Measurements from ENCODE around the gene MRPL38.

DNA sequence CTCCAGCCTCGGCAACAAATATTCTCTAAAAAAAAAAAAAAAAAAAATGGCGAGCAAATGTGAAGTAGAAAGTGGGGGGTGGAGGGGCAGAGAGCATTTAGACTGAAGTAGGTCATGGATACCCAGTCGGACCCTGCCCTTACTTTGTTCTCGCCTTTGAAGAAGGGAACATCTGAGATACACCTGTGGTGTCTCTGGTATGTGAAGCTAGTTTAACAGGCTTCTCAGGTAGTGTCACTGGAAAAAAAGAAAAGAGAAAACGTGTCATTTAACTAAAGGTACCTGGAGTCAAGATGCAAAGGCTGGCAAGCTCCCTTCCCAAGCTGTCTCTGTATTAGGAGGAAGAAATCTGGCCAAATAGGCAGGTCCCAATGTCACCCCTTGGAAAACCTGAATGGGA is 28.2 kb upstream of the MRPL38 start:
- TF ChIP-seq, protein P1, sequence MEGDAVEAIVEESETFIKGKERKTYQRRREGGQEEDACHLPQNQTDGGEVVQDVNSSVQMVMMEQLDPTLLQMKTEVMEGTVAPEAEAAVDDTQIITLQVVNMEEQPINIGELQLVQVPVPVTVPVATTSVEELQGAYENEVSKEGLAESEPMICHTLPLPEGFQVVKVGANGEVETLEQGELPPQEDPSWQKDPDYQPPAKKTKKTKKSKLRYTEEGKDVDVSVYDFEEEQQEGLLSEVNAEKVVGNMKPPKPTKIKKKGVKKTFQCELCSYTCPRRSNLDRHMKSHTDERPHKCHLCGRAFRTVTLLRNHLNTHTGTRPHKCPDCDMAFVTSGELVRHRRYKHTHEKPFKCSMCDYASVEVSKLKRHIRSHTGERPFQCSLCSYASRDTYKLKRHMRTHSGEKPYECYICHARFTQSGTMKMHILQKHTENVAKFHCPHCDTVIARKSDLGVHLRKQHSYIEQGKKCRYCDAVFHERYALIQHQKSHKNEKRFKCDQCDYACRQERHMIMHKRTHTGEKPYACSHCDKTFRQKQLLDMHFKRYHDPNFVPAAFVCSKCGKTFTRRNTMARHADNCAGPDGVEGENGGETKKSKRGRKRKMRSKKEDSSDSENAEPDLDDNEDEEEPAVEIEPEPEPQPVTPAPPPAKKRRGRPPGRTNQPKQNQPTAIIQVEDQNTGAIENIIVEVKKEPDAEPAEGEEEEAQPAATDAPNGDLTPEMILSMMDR (IDR thresholded peaks at IDR 0.05), result no peak
- TF ChIP-seq POLR2AphosphoS5 (IDR thresholded peaks at IDR 0.05; ENCODE audit: insufficient read depth in 1 of 2, low read depth in 1 of 2) (no peak), POLR2A (IDR thresholded peaks at IDR 0.05) (no peak)
